NOMO-1 treated with DMSO at 0.1 percent for 48 hours (cell line): ENCODE data around the gene CCDC124.
"Not testable (repeated sequence)": the region's sequence is repeated elsewhere in the genome, so short reads cannot be mapped to it uniquely, and the experiment has no call there.

Experiments
- DNase-seq: peaks from one replicate; lab custom pipeline; 2025; ENCODE audit not compliant: unreplicated experiment; lab: John Stamatoyannopoulos, UW

Gene CCDC124

GRCh38 chr19:17981611-17982010 lies 48.8 kb downstream of the CCDC124 start:
- no peak for DNase-seq

GRCh38 chr19:17982430-17982829 lies 49.6 kb downstream of the CCDC124 start:
- DNase-seq, result no peak

- no peak for DNase-seq
Observed at GRCh38 chr19:17985037-17985818, 52.4 kb downstream of the CCDC124 start.

GRCh38 chr19:17986569-17986968 lies 53.8 kb downstream of the CCDC124 start:
- DNase-seq, result not testable (repeated sequence)

- DNase-seq, result no peak
Observed at GRCh38 chr19:17988161-17988560, 55.3 kb downstream of the CCDC124 start.

GRCh38 chr19:17989425-17990094 lies 56.7 kb downstream of the CCDC124 start:
- no peak for DNase-seq

- no peak for DNase-seq
Observed at GRCh38 chr19:17993076-17993813, 60.4 kb downstream of the CCDC124 start.
